Measurements from ENCODE around the gene COPG1. TPM values are rescaled to one million over a fixed set of nuclear protein-coding genes. Genes with fewer than 3 reads are reported as not detected.

Gene COPG1
- total RNA-seq, 2 donors from 2014 or later = 101 to 102 TPM

Other genes starting within 250 kb of the COPG1 start
- under 1 TPM in 1 of 2 donors, not detected in 1; 0.12 TPM for gene EFCC1, start 248.3 kb upstream of the COPG1 start, total RNA-seq
- gene GP9, start 188.8 kb upstream of the COPG1 start, total RNA-seq = 10 to 100 TPM in 1 of 2 donors, 1 to 10 TPM in 1; 3.8 to 68.5 TPM
- gene RAB43, start 127.8 kb upstream of the COPG1 start, total RNA-seq = 10 to 100 TPM; 33.7 to 37.8 TPM
- gene ISY1, start 88.5 kb upstream of the COPG1 start, total RNA-seq = 10 to 100 TPM; 39.0 TPM
- gene CNBP, start 65.7 kb upstream of the COPG1 start, total RNA-seq = 100 to 1,000 TPM; 253 to 276 TPM
- gene HMCES, start 29.3 kb downstream of the COPG1 start, total RNA-seq = 10 to 100 TPM; 48.2 to 55.3 TPM
- 1 to 10 TPM; 2.3 to 5.2 TPM for gene EFCAB12, start 179.0 kb downstream of the COPG1 start, total RNA-seq
- gene MBD4, start 190.3 kb downstream of the COPG1 start, total RNA-seq = 10 to 100 TPM; 44.7 to 49.4 TPM
- 10 to 100 TPM; 20.1 to 22.8 TPM for gene IFT122, start 190.6 kb downstream of the COPG1 start, total RNA-seq

Measured in T-helper 17 cell (primary cell).